Fibroblast of villous mesenchyme (primary cell): ENCODE measurements around the gene CLHC1. TPM values are rescaled to one million over a fixed set of nuclear protein-coding genes. Genes with fewer than 3 reads are reported as not detected.
"Not testable (repeated sequence)": the region's sequence is repeated elsewhere in the genome, so short reads cannot be mapped to it uniquely, and the experiment has no call there.

ENCODE experiments used
- DNase-seq: peaks from one replicate; pipeline ENCODE4 v3.0.0-alpha.2; 2010; ENCODE audit warnings: low read depth
- H3K4me3 ChIP-seq: 2 replicates; pipeline ENCODE4 v1.5.1; 2011; ENCODE audit warnings: low read depth, mild to moderate bottlenecking, low read length
- total RNA-seq: library from RNA; depleted of rRNA; stranded (reverse); fragments of >200 nt; gene quantifications from 2 replicates; pipeline ENCODE4 v1.2.3, GENCODE V29; 2012
- TF ChIP-seq, protein P1 (sequence below): IDR thresholded peaks from 2 replicates; pipeline ENCODE4 v1.5.1; 2012; ENCODE audit warnings: low read depth, mild to moderate bottlenecking, low read length; ENCODE audit not compliant: insufficient read depth

Gene CLHC1
- total RNA-seq, 1 donor, result 18.1 TPM

DNA sequence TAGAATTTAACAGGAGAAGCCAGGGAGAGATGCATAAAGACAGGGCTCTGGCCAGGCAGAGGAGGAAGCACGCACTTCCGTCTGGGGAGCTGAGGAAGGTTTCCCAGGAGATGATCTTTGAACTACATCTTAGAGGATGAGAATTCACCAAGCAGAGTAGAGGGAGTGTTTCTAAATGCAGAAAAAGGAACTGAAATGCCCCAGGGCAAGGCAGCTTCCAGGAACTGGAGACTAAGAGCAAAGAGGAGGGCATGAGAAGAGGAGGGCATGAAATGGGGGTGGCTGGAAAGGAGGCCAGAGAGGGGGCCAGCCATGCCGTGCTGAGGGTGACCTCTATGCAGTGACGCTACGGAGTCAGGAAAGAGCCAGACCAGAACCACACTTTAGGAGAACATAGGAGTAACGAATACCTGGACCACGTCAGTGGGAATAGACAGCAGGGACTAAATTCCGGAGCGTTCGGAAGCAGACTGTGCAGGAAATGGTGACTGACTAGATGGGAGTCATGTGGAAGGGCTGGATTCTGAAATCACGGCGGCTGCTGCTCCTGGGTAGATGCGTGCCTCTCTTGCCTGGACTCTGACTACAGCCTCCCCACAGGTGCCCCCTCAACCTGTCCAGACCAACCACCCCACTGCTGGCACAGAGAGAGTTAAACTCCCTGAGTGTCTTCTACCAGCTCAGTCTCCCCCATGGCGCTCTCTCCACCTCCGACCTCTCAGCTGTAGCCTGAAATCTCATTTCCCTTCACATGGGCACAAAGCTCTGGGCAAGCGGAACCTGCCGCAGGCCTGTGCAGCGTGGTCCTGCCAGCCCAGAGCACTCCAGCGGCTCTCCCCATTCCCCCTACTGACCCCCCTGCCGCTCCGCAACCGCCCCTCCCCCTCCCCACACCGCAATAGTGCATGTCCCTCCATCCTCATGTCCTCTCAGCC is 94.8 kb downstream of the CLHC1 start:
- TF ChIP-seq, protein P1, sequence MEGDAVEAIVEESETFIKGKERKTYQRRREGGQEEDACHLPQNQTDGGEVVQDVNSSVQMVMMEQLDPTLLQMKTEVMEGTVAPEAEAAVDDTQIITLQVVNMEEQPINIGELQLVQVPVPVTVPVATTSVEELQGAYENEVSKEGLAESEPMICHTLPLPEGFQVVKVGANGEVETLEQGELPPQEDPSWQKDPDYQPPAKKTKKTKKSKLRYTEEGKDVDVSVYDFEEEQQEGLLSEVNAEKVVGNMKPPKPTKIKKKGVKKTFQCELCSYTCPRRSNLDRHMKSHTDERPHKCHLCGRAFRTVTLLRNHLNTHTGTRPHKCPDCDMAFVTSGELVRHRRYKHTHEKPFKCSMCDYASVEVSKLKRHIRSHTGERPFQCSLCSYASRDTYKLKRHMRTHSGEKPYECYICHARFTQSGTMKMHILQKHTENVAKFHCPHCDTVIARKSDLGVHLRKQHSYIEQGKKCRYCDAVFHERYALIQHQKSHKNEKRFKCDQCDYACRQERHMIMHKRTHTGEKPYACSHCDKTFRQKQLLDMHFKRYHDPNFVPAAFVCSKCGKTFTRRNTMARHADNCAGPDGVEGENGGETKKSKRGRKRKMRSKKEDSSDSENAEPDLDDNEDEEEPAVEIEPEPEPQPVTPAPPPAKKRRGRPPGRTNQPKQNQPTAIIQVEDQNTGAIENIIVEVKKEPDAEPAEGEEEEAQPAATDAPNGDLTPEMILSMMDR, result no peak
- no peak for DNase-seq
- H3K4me3 ChIP-seq, result no peak overlapping the region

DNA sequence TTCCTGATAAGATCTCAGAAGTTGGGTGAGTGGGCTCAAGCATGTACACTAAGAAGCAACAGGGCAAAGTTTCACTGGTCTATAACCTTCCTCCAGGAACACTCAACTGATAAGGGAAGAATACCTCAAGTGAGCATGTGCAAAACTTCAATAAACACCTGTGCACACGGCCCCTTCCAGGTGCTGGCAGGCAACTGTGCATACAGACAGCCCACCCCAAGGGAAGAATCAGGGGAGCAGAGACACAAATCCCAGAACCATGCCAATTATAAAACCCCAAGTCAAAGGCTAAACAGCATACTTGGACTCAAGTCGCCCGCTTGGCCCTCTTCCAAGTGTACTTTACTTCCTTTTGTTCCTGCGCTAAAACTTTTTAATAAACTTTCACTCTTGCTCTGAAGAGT is 96.0 kb downstream of the CLHC1 start:
- DNase-seq, result no peak
- H3K4me3 ChIP-seq, result no peak overlapping the region
- TF ChIP-seq, protein P1, result no peak

DNA sequence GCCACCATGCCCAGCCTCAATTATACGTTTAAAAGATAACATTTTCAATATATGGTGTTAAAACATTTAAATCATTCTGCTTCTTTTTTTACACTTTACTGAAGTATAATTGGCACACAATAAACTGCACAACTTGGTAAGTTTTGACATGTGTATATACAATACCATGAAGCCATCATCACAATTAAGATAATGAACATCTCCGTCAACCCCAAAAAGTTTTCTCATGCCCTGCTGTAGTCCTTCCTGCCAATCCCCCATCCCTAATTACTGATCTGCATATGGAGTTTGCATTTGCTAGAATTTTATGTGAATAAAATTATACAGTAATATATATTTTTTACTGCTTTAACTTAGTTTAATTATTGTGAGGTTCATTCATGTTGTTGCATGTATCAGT is 96.6 kb downstream of the CLHC1 start:
- H3K4me3 ChIP-seq, result no peak overlapping the region
- DNase-seq, result no peak

DNA sequence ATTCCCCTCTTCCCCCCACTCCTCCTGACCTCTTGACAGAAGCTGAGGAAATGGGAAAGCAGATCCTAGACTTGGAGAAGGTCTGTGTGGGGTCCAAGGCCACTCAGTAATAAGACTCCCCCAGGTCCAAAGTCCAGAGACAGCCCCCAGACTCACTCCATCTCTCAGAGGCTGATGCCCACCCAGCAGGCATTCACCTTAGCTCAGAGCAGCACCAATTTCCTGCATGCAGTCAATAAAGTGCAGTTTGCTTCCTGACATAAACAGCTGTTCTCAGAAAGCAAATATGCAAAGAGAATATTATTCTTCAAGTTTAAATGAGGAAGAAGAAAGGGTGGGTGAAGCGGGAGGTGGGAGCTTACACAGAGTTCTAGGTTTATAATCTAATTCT is 97.8 kb downstream of the CLHC1 start:
- TF ChIP-seq, protein P1, result no peak
- no peak overlapping the region for H3K4me3 ChIP-seq
- no peak for DNase-seq

More for the DNA sequence above, 96.6 kb downstream of the CLHC1 start:
- TF ChIP-seq, protein P1, result no peak

DNA sequence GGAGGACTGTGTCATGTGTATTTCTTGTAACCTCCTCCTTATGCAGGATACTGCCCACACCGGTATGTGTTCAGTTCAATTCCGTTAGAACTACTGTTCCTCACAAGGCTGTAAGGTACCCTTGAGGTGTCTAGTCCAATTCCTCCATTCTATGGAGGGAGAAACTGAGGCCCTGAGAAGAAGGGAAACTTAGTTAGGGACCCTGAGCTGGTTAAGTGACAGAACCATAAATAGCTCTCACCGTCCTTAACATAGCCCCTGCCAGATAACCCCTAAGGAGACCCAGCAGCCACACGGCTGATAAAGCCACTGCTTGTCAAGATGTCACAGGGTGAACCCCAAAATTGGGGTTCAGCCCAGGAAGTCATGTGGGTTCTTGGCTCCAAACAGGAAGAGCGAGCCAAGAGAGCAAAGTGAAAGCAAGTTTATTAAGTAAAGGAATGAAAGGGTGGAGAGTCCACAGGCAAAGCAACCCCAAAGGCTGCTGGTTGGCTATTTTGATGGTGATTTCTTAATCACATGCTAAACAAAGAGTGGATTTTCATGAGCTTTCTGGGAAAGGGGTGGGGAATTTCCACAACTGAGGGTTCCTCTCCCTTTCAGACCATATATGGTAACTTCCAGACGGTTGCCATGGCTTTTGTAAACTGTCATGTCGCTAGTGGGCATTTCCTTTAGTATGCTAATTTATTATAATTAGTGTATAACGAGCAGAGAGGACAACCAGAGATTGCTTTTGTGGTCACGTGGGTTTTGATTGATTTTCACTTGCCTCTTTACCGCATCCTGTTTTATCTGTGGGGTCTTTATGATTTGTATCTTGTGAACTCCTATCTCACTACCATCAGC is 98.4 kb downstream of the CLHC1 start:
- DNase-seq, result peak; percentile 98
- peak overlapping the region; percentile 51 for H3K4me3 ChIP-seq
- TF ChIP-seq, protein P1, result no peak

DNA sequence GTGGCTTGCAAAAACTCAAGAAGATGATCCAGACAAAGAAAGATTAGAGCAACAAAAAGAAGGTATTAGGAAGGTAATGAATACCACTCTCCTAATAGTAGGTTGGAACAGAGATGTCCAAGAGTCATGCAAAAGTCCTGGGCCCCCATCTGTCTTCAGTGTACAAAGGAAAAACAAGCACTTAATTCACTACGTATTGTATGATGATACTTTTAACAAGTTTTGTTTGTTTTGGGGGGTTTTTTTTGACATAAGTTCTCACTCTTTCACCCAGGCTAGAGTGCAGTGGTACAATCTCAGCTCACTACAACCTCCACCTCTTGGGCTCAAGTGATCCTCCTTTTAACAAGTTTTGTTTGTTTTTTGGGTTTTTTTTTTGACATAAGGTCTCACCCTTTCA is 101.2 kb downstream of the CLHC1 start:
- TF ChIP-seq, protein P1, result no peak
- H3K4me3 ChIP-seq, result no peak overlapping the region
- no peak for DNase-seq

DNA sequence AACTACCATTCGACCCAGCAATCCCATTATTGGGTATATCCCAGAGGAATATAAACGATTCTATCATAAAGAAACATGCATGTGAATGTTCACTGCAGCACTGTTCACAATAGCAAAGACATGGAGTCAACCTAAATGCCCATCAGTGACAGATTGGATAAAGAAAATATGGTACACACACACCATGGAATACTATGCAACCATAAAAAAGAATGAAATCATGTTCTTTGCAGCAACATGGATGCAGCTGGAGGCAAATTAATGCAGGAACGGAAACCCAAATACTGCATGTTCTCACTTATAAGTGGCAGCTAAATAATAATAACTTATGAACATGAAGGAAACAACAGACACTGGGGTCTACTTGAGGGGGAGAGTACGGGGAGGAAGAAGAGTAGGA is 105.5 kb downstream of the CLHC1 start:
- H3K4me3 ChIP-seq, DNase-seq: not testable (repeated sequence)
